Measurements from ENCODE around the gene RFX6. TPM values are rescaled to one million over a fixed set of nuclear protein-coding genes. Genes with fewer than 3 reads are reported as not detected.

RFX6 gene
- total and polyA plus RNA-seq, 2 donors (not counting 1 experiment from before 2014, with no cell fraction given): not detected

GRCh38 chr6:116881236-116881635, 4.2 kb downstream of the RFX6 start:
- peaks cover 15% of the 10 kb centered on the region for H3K27me3 Mint-ChIP-seq
- Histone ChIP-seq H3K36me3 (replicated peaks in 1 of 2; ENCODE audit: control extremely low read depth in 1 of 2, control insufficient read depth in 1 of 2, extremely low read depth in 1 of 2, insufficient read depth in 2 of 2, low read length in 1 of 2) (no peaks in the 10 kb centered on the region), H3K9ac (ENCODE audit: low read length) (no peak overlapping the region), H3K4me1 (ENCODE audit: control insufficient read depth in 2 of 2, insufficient read depth in 2 of 2, low read length in 2 of 2) (peaks cover 5 to 15% of the 10 kb centered on the region in 2 donors), H3K79me2 (ENCODE audit: control insufficient read depth, insufficient read depth, low read length) (no peaks in the 10 kb centered on the region), H3K4me2 (replicated peaks; ENCODE audit: low read depth, low read length, poor library complexity, severe bottlenecking) (no peak overlapping the region), H3K27me3 (replicated peaks in 1 of 4; ENCODE audit: control extremely low read depth in 1 of 4, control insufficient read depth in 3 of 4, insufficient read depth in 4 of 4, low read length in 3 of 4) (peaks cover 0 to 12% (median 5%) of the 10 kb centered on the region in 4 experiments), H3K9me3 (ENCODE audit: control extremely low read depth in 1 of 3, control insufficient read depth in 2 of 3, insufficient read depth in 1 of 3, low read length in 2 of 3) (no peaks in the 10 kb centered on the region), H4K20me1 (ENCODE audit: control insufficient read depth, insufficient read depth, low read length, poor library complexity, severe bottlenecking) (no peaks in the 10 kb centered on the region), H2AFZ (ENCODE audit: insufficient read depth, low read depth, low read length, poor library complexity, severe bottlenecking) (no peak overlapping the region), H3K4me3 (ENCODE audit: control extremely low read depth in 1 of 5, extremely low read depth in 1 of 5, insufficient read depth in 1 of 5, low read depth in 2 of 5, low read length in 4 of 5) (no peak overlapping the region), H3K27ac (ENCODE audit: low read length in 2 of 2) (no peak overlapping the region)
- no peak overlapping the region for H3K4me3 Mint-ChIP-seq
- CTCF ChIA-PET: no interaction called here
- DNase-seq: no peak
- no peak for TF ChIP-seq EZH2 (IDR thresholded peaks at IDR 0.05; ENCODE audit: borderline replicate concordance, insufficient read depth, low read depth, low read length, poor library complexity, severe bottlenecking)
- TF ChIP-seq CTCF (IDR thresholded peaks at IDR 0.05): no peak
- no peak for ATAC-seq (ENCODE audit: low read depth)
- intact Hi-C loops (cut with micrococcal nuclease): no loop called here
- no peaks in the 10 kb centered on the region for H3K9me3 Mint-ChIP-seq (ENCODE audit: insufficient read depth)
- peaks cover 10% of the 10 kb centered on the region for H3K4me1 Mint-ChIP-seq
- POLR2A ChIA-PET: no interaction called here
- no peak overlapping the region for H3K27ac Mint-ChIP-seq

- H3K9ac ChIP-seq (ENCODE audit: low read length): no peak overlapping the region
- ATAC-seq (ENCODE audit: low read depth) (no peak), DNase-seq (no peak)
- no peaks in the 10 kb centered on the region for H3K9me3 ChIP-seq (ENCODE audit: control extremely low read depth in 1 of 3, control insufficient read depth in 2 of 3, insufficient read depth in 1 of 3, low read length in 2 of 3)
- no peak overlapping the region for H3K4me3 Mint-ChIP-seq
- H3K27me3 Mint-ChIP-seq: peaks cover 4% of the 10 kb centered on the region
- H4K20me1 ChIP-seq (ENCODE audit: control insufficient read depth, insufficient read depth, low read length, poor library complexity, severe bottlenecking): no peaks in the 10 kb centered on the region
- 100% methylated on average over 1 of the region's 1 CpG for WGBS (ENCODE audit: insufficient coverage)
- TF ChIP-seq CTCF (IDR thresholded peaks at IDR 0.05) (no peak), EZH2 (IDR thresholded peaks at IDR 0.05; ENCODE audit: borderline replicate concordance, insufficient read depth, low read depth, low read length, poor library complexity, severe bottlenecking) (no peak)
- H3K36me3 ChIP-seq (replicated peaks in 1 of 2; ENCODE audit: control extremely low read depth in 1 of 2, control insufficient read depth in 1 of 2, extremely low read depth in 1 of 2, insufficient read depth in 2 of 2, low read length in 1 of 2): no peaks in the 10 kb centered on the region
- no peak overlapping the region for H3K4me2 ChIP-seq (replicated peaks; ENCODE audit: low read depth, low read length, poor library complexity, severe bottlenecking)
- no peaks in the 10 kb centered on the region for H3K4me1 Mint-ChIP-seq
- no peak overlapping the region for H3K27ac ChIP-seq (ENCODE audit: low read length in 2 of 2)
- no peak overlapping the region for H2AFZ ChIP-seq (ENCODE audit: insufficient read depth, low read depth, low read length, poor library complexity, severe bottlenecking)
- no peak overlapping the region for H3K27ac Mint-ChIP-seq
- ChIA-PET CTCF (no interaction called here), POLR2A (no interaction called here)
- H3K4me1 ChIP-seq (ENCODE audit: control insufficient read depth in 2 of 2, insufficient read depth in 2 of 2, low read length in 2 of 2): no peaks in the 10 kb centered on the region
- intact Hi-C loops (cut with micrococcal nuclease): no loop called here
- H3K27me3 ChIP-seq (replicated peaks in 1 of 4; ENCODE audit: control extremely low read depth in 1 of 4, control insufficient read depth in 3 of 4, insufficient read depth in 4 of 4, low read length in 3 of 4): peaks cover 0 to 2% (median 0%) of the 10 kb centered on the region in 4 experiments
- no peaks in the 10 kb centered on the region for H3K79me2 ChIP-seq (ENCODE audit: control insufficient read depth, insufficient read depth, low read length)
- H3K9me3 Mint-ChIP-seq (ENCODE audit: insufficient read depth): no peaks in the 10 kb centered on the region
- no peak overlapping the region for H3K4me3 ChIP-seq (ENCODE audit: control extremely low read depth in 1 of 5, extremely low read depth in 1 of 5, insufficient read depth in 1 of 5, low read depth in 2 of 5, low read length in 4 of 5)
Observed at GRCh38 chr6:116883005-116883404, 6.0 kb downstream of the RFX6 start.

All from B cell (primary cell).